IMR-90 (cell line): ENCODE results near the gene CADM1. TPM values are rescaled to one million over a fixed set of nuclear protein-coding genes. Genes with fewer than 3 reads are reported as not detected.

Experiments
- ATAC-seq: fragments of 200-7000 bp; cut with Tn5 transposase; 2 replicates; pipeline ENCODE4 v1.9.1; 2020; ENCODE audit warnings: low read depth, mild to moderate bottlenecking, moderate library complexity
- BruUV-seq: library from RNA; stranded (reverse); fragments of 400-500 nt; replicated peaks from 2 replicates; lab custom pipeline; 2021; lab: Mats Ljungman, UMichigan
- CTCF ChIA-PET: fragments of 300-600 bp; formaldehyde crosslinking; extraction: SDS; loops from one replicate; lab custom pipeline; 2021; ENCODE audit warnings: antibody characterized with exemption; lab: Yijun Ruan, JAX
- POLR2A ChIA-PET: fragments of 300-600 bp; sonication (Branson Sonifier 250); formaldehyde crosslinking; loops from one replicate; lab custom pipeline; 2022; ENCODE audit warnings: antibody characterized with exemption; ENCODE audit not compliant: unreplicated experiment; lab: Charles Lee
- DNase-seq: peaks from one replicate; pipeline ENCODE4 v3.0.0; 2013
- H2AFZ ChIP-seq: replicated peaks from 2 replicates; pipeline ENCODE3; 2013; ENCODE audit warnings: low read length, mild to moderate bottlenecking; ENCODE audit not compliant: poor library complexity
- H2AK5ac ChIP-seq: 2 replicates; pipeline ENCODE4 v1.6.1; 2013; ENCODE audit warnings: low read depth, low read length, inconsistent platforms
- H2AK9ac ChIP-seq: replicated peaks from 2 replicates; pipeline ENCODE3; 2013; ENCODE audit warnings: mild to moderate bottlenecking, low read depth, low read length, moderate library complexity; ENCODE audit not compliant: poor library complexity
- H2BK120ac ChIP-seq: 2 replicates; pipeline ENCODE4 v1.6.1; 2013; ENCODE audit warnings: low read depth, low read length, inconsistent platforms
- H2BK15ac ChIP-seq: 3 replicates; pipeline ENCODE4 v1.6.1; 2013; ENCODE audit warnings: low read depth, low read length, inconsistent platforms
- H2BK20ac ChIP-seq: 2 replicates; pipeline ENCODE4 v1.6.1; 2013; ENCODE audit warnings: low read depth, mild to moderate bottlenecking, inconsistent platforms, low read length, moderate library complexity
- H2BK5ac ChIP-seq: 2 replicates; pipeline ENCODE4 v1.6.1; 2013; ENCODE audit warnings: mild to moderate bottlenecking, low read depth, low read length, inconsistent platforms; ENCODE audit not compliant: poor library complexity, severe bottlenecking
- H3K14ac ChIP-seq: replicated peaks from 2 replicates; pipeline ENCODE4 v1.6.1; 2013; ENCODE audit warnings: low read depth, low read length, inconsistent platforms
- H3K18ac ChIP-seq: 2 replicates; pipeline ENCODE4 v1.6.1; 2013; ENCODE audit warnings: low read depth, low read length, control low read depth
- H3K23ac ChIP-seq: 2 replicates; pipeline ENCODE4 v1.6.1; 2013; ENCODE audit warnings: low read depth, low read length, inconsistent platforms
- H3K27ac ChIP-seq: 2 replicates; pipeline ENCODE4 v1.5.1; 2013; ENCODE audit warnings: mild to moderate bottlenecking, control low read depth, low read length; ENCODE audit not compliant: insufficient read depth
- H3K27me3 ChIP-seq: 2 replicates; pipeline ENCODE4 v1.6.1; 2013; ENCODE audit warnings: low read length; ENCODE audit not compliant: control insufficient read depth, insufficient read depth
- H3K36me3 ChIP-seq: 2 replicates; pipeline ENCODE4 v1.6.1; 2013; ENCODE audit warnings: low read length, mixed read lengths; ENCODE audit not compliant: control insufficient read depth, insufficient read depth
- H3K4ac ChIP-seq: 2 replicates; pipeline ENCODE4 v1.6.1; 2013; ENCODE audit warnings: low read depth, low read length, inconsistent platforms
- H3K4me1 ChIP-seq: 2 replicates; pipeline ENCODE4 v1.6.1; 2013; ENCODE audit warnings: low read length, mixed read lengths; ENCODE audit not compliant: control insufficient read depth, insufficient read depth
- H3K4me2 ChIP-seq: 2 replicates; pipeline ENCODE4 v1.6.1; 2013; ENCODE audit warnings: low read depth, mild to moderate bottlenecking, control low read depth, low read length, moderate library complexity
- H3K4me3 ChIP-seq: 2 replicates; pipeline ENCODE4 v1.5.1; 2013; ENCODE audit warnings: low read depth, mild to moderate bottlenecking, control low read depth, low read length, moderate library complexity; ENCODE audit not compliant: insufficient read depth
- H3K56ac ChIP-seq: 2 replicates; pipeline ENCODE4 v1.6.1; 2013; ENCODE audit warnings: low read length, inconsistent platforms; ENCODE audit not compliant: insufficient read depth; ENCODE audit errors: extremely low read depth
- H3K79me1 ChIP-seq, 2 experiments: 2 replicates each; pipeline ENCODE4 v1.6.1; 2013; ENCODE audit warnings: low read length in 2 of 2, inconsistent platforms in 1 of 2, low read depth in 1 of 2
- H3K9ac ChIP-seq: 2 replicates; pipeline ENCODE4 v1.6.1; 2013; ENCODE audit warnings: low read depth, low read length, control low read depth
- H3K9me1 ChIP-seq: 2 replicates; pipeline ENCODE4 v1.6.1; 2013; ENCODE audit warnings: low read length, inconsistent platforms; ENCODE audit not compliant: insufficient read depth
- H3K9me3 ChIP-seq: 2 replicates; pipeline ENCODE4 v1.6.1; 2013; ENCODE audit warnings: low read length; ENCODE audit not compliant: control insufficient read depth, insufficient read depth
- H4K20me1 ChIP-seq: 2 replicates; pipeline ENCODE4 v1.6.1; 2013; ENCODE audit warnings: low read length, inconsistent platforms; ENCODE audit not compliant: insufficient read depth
- H4K5ac ChIP-seq: 2 replicates; pipeline ENCODE4 v1.6.1; 2013; ENCODE audit warnings: mild to moderate bottlenecking, low read depth, low read length, control low read depth
- H4K8ac ChIP-seq, 2 experiments: 2 replicates each; pipeline ENCODE4 v1.6.1; 2013; ENCODE audit warnings: low read depth in 2 of 2, low read length in 2 of 2, control low read depth in 1 of 2, inconsistent platforms in 1 of 2
- H4K91ac ChIP-seq: 2 replicates; pipeline ENCODE4 v1.6.1; 2013; ENCODE audit warnings: low read depth, low read length, inconsistent platforms; ENCODE audit not compliant: insufficient read depth
- BHLHE40 ChIP-seq: fragments of 150-350 bp; IDR thresholded peaks from 2 replicates; pipeline ENCODE4 v1.6.1; 2016; ENCODE audit warnings: mild to moderate bottlenecking, low read depth, low read length
- CEBPB ChIP-seq: IDR thresholded peaks from 2 replicates; pipeline ENCODE4 v1.6.1; 2012; ENCODE audit warnings: low read depth, low read length, improper control_type of control experiment
- MAFK ChIP-seq: IDR thresholded peaks from 2 replicates; pipeline ENCODE4 v1.6.1; 2012; ENCODE audit warnings: low read depth, low read length, improper control_type of control experiment
- MAZ ChIP-seq: IDR thresholded peaks from 2 replicates; pipeline ENCODE4 v1.6.1; 2012; ENCODE audit warnings: low read depth, mild to moderate bottlenecking, low read length, improper control_type of control experiment, moderate library complexity, borderline replicate concordance
- NFE2L2 ChIP-seq: fragments of 150-350 bp; IDR thresholded peaks from 2 replicates; pipeline ENCODE4 v1.6.1; 2016; ENCODE audit warnings: low read depth, mild to moderate bottlenecking, low read length
- POLR2A ChIP-seq: IDR thresholded peaks from 2 replicates; pipeline ENCODE4 v1.6.1; 2012; ENCODE audit warnings: mild to moderate bottlenecking, low read depth, low read length
- RCOR1 ChIP-seq: IDR thresholded peaks from 2 replicates; pipeline ENCODE4 v1.6.1; 2012; ENCODE audit warnings: mild to moderate bottlenecking, low read length, improper control_type of control experiment; ENCODE audit not compliant: insufficient replicate concordance
- RFX5 ChIP-seq: IDR thresholded peaks from 2 replicates; pipeline ENCODE4 v1.8.0; 2012; ENCODE audit warnings: low read depth, mild to moderate bottlenecking, low read length, moderate library complexity
- SMC3 ChIP-seq: fragments of 150-350 bp; IDR thresholded peaks from 2 replicates; pipeline ENCODE4 v1.6.1; 2016; ENCODE audit warnings: low read depth, mild to moderate bottlenecking, antibody characterized with exemption, low read length, moderate library complexity
- WGBS, 2 experiments: methylation state at CpG; one replicate each; pipeline versions ENCODE4 v1.1.5 to v1.1.7; 2013; ENCODE audit warnings: missing lambda C conversion rate in 2 of 2; ENCODE audit not compliant: insufficient read length in 1 of 2; ENCODE audit errors: extremely low coverage in 2 of 2; 5-methylcytosine and 5-hydroxymethylcytosine counted together
- dilution Hi-C: fragments of 300-500 bp; cut with HindIII; formaldehyde crosslinking; loops from one replicate; pipeline ENCODE4 v1.14.3; 2018; ENCODE audit warnings: low sequenced_read_pairs; ENCODE audit not compliant: unreplicated experiment
- in situ Hi-C: fragments of 300-500 bp; cut with MboI; formaldehyde crosslinking; loops from 3 replicates; pipeline ENCODE4 v1.14.3; 2019; ENCODE audit warnings: low sequenced_read_pairs, inconsistent platforms, mixed read lengths
- intact Hi-C: fragments of 100-400 bp; cut with micrococcal nuclease; formaldehyde crosslinking; loops from 2 replicates; pipeline ENCODE4 v1.10.0; 2022
- polyA plus RNA-seq, 3 experiments: library from polyadenylated mRNA; depleted of rRNA; stranded (reverse); fragments of >200 nt; gene quantifications; 2 replicates each; pipeline ENCODE4 v1.2.3, GENCODE V29; 2012; ENCODE audit warnings: low replicate concordance in 1 of 3
- total RNA-seq: library from RNA; depleted of rRNA; stranded (reverse); fragments of >200 nt; gene quantifications from 2 replicates; pipeline ENCODE4 v1.2.3, GENCODE V29; 2012
- TF ChIP-seq, protein P1 (sequence below): fragments of 150-350 bp; IDR thresholded peaks from 2 replicates; pipeline ENCODE4 v1.6.1; 2017; ENCODE audit warnings: mild to moderate bottlenecking, antibody characterized with exemption, low read length, low read depth

CADM1 gene
- total and polyA plus RNA-seq, 2 of the 4 experiments (the other 2 are of a cell fraction): 28.8 to 77.1 TPM

DNA sequence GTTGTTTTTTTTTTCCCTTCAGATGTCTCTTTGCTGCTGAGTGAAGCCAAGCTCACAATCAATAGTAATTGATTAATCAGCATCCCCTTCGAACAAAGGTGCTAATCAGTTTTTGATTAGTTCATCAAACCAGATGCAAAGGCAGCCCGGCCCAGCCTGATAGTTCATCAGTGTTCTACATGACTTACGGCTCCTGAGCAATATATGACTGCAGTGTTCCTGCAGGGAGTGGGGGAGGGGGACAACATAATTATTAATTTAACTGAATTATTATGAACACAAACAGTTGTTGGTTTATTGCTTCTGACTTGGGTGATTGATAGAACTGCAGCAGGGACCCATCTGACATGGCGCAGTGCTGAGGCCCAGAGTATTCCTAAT is 315.3 kb downstream of the CADM1 start:
- Histone ChIP-seq H2BK15ac (no peak overlapping the region), H3K23ac (no peak overlapping the region), H2AK9ac (no peak overlapping the region), H2BK120ac (no peak overlapping the region), H3K9me1 (no peaks in the 10 kb centered on the region), H4K91ac (no peak overlapping the region), H4K5ac (no peak overlapping the region), H3K18ac (no peak overlapping the region), H3K4me3 (no peak overlapping the region), H3K27ac (no peak overlapping the region), H3K27me3 (no peaks in the 10 kb centered on the region), H3K56ac (no peak overlapping the region), H2BK20ac (no peak overlapping the region), H3K4me1 (0 out of 2 replicates have a peak, but pooled peaks cover 2% of the 10 kb centered on the region), H3K9ac (no peak overlapping the region), H3K4ac (no peak overlapping the region), H3K9me3 (no peaks in the 10 kb centered on the region), H2BK5ac (no peak overlapping the region), H3K79me1 (no peaks in the 10 kb centered on the region), H2AK5ac (no peak overlapping the region), H4K8ac (no peak overlapping the region), H2AFZ (no peak overlapping the region), H3K4me2 (no peak overlapping the region), H3K14ac (no peak overlapping the region), H3K36me3 (no peaks in the 10 kb centered on the region), H4K20me1 (no peaks in the 10 kb centered on the region)
- dilution Hi-C loops: no loop called here
- TF ChIP-seq RFX5: no peak
- TF ChIP-seq, protein P1, sequence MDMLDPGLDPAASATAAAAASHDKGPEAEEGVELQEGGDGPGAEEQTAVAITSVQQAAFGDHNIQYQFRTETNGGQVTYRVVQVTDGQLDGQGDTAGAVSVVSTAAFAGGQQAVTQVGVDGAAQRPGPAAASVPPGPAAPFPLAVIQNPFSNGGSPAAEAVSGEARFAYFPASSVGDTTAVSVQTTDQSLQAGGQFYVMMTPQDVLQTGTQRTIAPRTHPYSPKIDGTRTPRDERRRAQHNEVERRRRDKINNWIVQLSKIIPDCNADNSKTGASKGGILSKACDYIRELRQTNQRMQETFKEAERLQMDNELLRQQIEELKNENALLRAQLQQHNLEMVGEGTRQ: no peak
- no peak for TF ChIP-seq RCOR1
- TF ChIP-seq SMC3: no peak
- TF ChIP-seq BHLHE40: no peak
- no peak for TF ChIP-seq MAZ
- no peak for TF ChIP-seq MAFK
- no peak for TF ChIP-seq NFE2L2
- TF ChIP-seq POLR2A: no peak
- TF ChIP-seq CEBPB: no peak
- in situ Hi-C loops: no loop called here
- no CpG with 5 or more reads among the region's 4 CpGs for WGBS, 2 experiments
- DNase-seq (no peak), ATAC-seq (no peak)
- BruUV-seq: no TSS peak
- ChIA-PET CTCF (interaction anchor here (0.9 kb wide), 1 partner anchor 37 kb away, joined by 3 read pairs; no protein-coding TSS in a partner anchor), POLR2A (no interaction called here)
- intact Hi-C loops: no loop called here
